H9 (cell line): ENCODE measurements around the gene PCCA. TPM values are rescaled to one million over a fixed set of nuclear protein-coding genes. Genes with fewer than 3 reads are reported as not detected.

Experiments used
- DNase-seq: peaks from one replicate; pipeline ENCODE4 v3.0.0-alpha.2; 2017
- H2AFZ ChIP-seq: one replicate; pipeline ENCODE4 v1.6.1; 2013; ENCODE audit warnings: mild to moderate bottlenecking, low read length, control low read depth, moderate library complexity
- H2AK5ac ChIP-seq: 2 replicates; pipeline ENCODE4 v1.6.1; 2013; ENCODE audit warnings: low read length, control low read depth, mixed read lengths; ENCODE audit not compliant: insufficient read length
- H2BK120ac ChIP-seq: one replicate; pipeline ENCODE4 v1.6.1; 2013; ENCODE audit warnings: low read depth, mild to moderate bottlenecking, low read length, control low read depth, inconsistent platforms; ENCODE audit not compliant: poor library complexity, severe bottlenecking
- H2BK12ac ChIP-seq: 2 replicates; pipeline ENCODE4 v1.6.1; 2013; ENCODE audit warnings: low read length, control low read depth, mixed read lengths, low read depth; ENCODE audit not compliant: insufficient read length
- H2BK15ac ChIP-seq: 2 replicates; pipeline ENCODE4 v1.6.1; 2013; ENCODE audit warnings: low read depth, low read length, control low read depth
- H2BK20ac ChIP-seq: one replicate; pipeline ENCODE4 v1.6.1; 2013; ENCODE audit warnings: low read depth, mild to moderate bottlenecking, low read length, control low read depth, inconsistent platforms; ENCODE audit not compliant: poor library complexity, severe bottlenecking
- H2BK5ac ChIP-seq: 2 replicates; pipeline ENCODE4 v1.6.1; 2013; ENCODE audit warnings: low read length, control low read depth, mixed read lengths; ENCODE audit not compliant: insufficient read length
- H3K14ac ChIP-seq: 2 replicates; pipeline ENCODE4 v1.6.1; 2013; ENCODE audit warnings: low read length, control low read depth; ENCODE audit not compliant: insufficient read depth
- H3K18ac ChIP-seq: 2 replicates; pipeline ENCODE4 v1.6.1; 2013; ENCODE audit warnings: low read depth, mild to moderate bottlenecking, mixed read lengths, low read length, control low read depth; ENCODE audit not compliant: insufficient read length
- H3K23ac ChIP-seq: 2 replicates; pipeline ENCODE4 v1.6.1; 2013; ENCODE audit warnings: low read length, control low read depth, mixed read lengths, low read depth; ENCODE audit not compliant: insufficient read length
- H3K23me2 ChIP-seq: 2 replicates; pipeline ENCODE4 v1.6.1; 2013; ENCODE audit warnings: low read depth, mild to moderate bottlenecking, mixed read lengths, low read length, control low read depth; ENCODE audit not compliant: insufficient read length, poor library complexity, severe bottlenecking
- H3K27ac ChIP-seq: 2 replicates; pipeline ENCODE4 v1.5.1; 2013; ENCODE audit warnings: low read length, control low read depth, mixed read lengths, low read depth; ENCODE audit not compliant: insufficient read length
- H3K27me3 ChIP-seq: 2 replicates; pipeline ENCODE4 v1.6.1; 2013; ENCODE audit warnings: low read length, control low read depth, inconsistent platforms; ENCODE audit not compliant: insufficient read depth
- H3K4ac ChIP-seq: 2 replicates; pipeline ENCODE4 v1.6.1; 2013; ENCODE audit warnings: low read depth, mild to moderate bottlenecking, control low read depth, inconsistent platforms, low read length, moderate library complexity
- H3K4me1 ChIP-seq: 2 replicates; pipeline ENCODE4 v1.6.1; 2013; ENCODE audit warnings: low read length, control low read depth, inconsistent platforms; ENCODE audit not compliant: insufficient read depth
- H3K4me2 ChIP-seq: 2 replicates; pipeline ENCODE4 v1.6.1; 2013; ENCODE audit warnings: low read length, control low read depth, mixed read lengths; ENCODE audit not compliant: insufficient read length, insufficient read depth
- H3K56ac ChIP-seq: 2 replicates; pipeline ENCODE4 v1.6.1; 2013; ENCODE audit warnings: low read depth, mild to moderate bottlenecking, mixed read lengths, low read length, control low read depth; ENCODE audit not compliant: insufficient read length
- H3K79me1 ChIP-seq: 2 replicates; pipeline ENCODE4 v1.6.1; 2013; ENCODE audit warnings: low read depth, mild to moderate bottlenecking, moderate library complexity, low read length, control low read depth, inconsistent platforms; ENCODE audit not compliant: insufficient read depth, poor library complexity, severe bottlenecking
- H3K79me2 ChIP-seq: 2 replicates; pipeline ENCODE4 v1.6.1; 2013; ENCODE audit warnings: low read length, control low read depth, inconsistent platforms; ENCODE audit not compliant: insufficient read depth
- H3K9ac ChIP-seq: 2 replicates; pipeline ENCODE4 v1.6.1; 2013; ENCODE audit warnings: low read length, control low read depth, mixed read lengths; ENCODE audit not compliant: insufficient read length; ENCODE audit errors: extremely low read depth
- H3K9me3 ChIP-seq: one replicate; pipeline ENCODE4 v1.6.1; 2013; ENCODE audit warnings: low read depth, low read length, inconsistent platforms; ENCODE audit not compliant: control insufficient read depth
- H3T11ph ChIP-seq: one replicate; pipeline ENCODE4 v1.6.1; 2013; ENCODE audit warnings: mild to moderate bottlenecking, low read length, control low read depth, inconsistent platforms
- H4K20me1 ChIP-seq: one replicate; pipeline ENCODE4 v1.6.1; 2013; ENCODE audit not compliant: control insufficient read depth, insufficient read length, insufficient read depth
- H4K5ac ChIP-seq: 2 replicates; pipeline ENCODE4 v1.6.1; 2013; ENCODE audit warnings: low read depth, mild to moderate bottlenecking, mixed read lengths, low read length, control low read depth; ENCODE audit not compliant: insufficient read length
- H4K8ac ChIP-seq: replicated peaks from 2 replicates; pipeline ENCODE4 v1.6.1; 2013; ENCODE audit warnings: low read length, control low read depth, mixed read lengths, low read depth; ENCODE audit not compliant: insufficient read length
- H4K91ac ChIP-seq: 2 replicates; pipeline ENCODE4 v1.6.1; 2013; ENCODE audit warnings: low read depth, mild to moderate bottlenecking, moderate library complexity, mixed read lengths, low read length, control low read depth; ENCODE audit not compliant: insufficient read length
- H3K27ac Mint-ChIP-seq, 3 experiments: 2 replicates in 2 of 3; 3 replicates in 1 of 3; pipeline ENCODE4 v1.8.0; 2020 to 2021; ENCODE audit warnings: mixed read lengths in 3 of 3, mild to moderate bottlenecking in 1 of 3, moderate library complexity in 1 of 3
- H3K27me3 Mint-ChIP-seq: 2 replicates; pipeline ENCODE4 v1.8.0; 2021; ENCODE audit warnings: low read depth, mild to moderate bottlenecking, moderate library complexity, mixed read lengths
- H3K36me3 Mint-ChIP-seq, 3 experiments: 2 replicates in 2 of 3; 3 replicates in 1 of 3; pipeline ENCODE4 v1.8.0; 2020 to 2021; ENCODE audit warnings: low read depth in 3 of 3, mixed read lengths in 3 of 3; ENCODE audit not compliant: insufficient read depth in 1 of 3
- H3K4me1 Mint-ChIP-seq, 2 experiments: 2 replicates each; pipeline ENCODE4 v1.8.0; 2020; ENCODE audit warnings: mixed read lengths in 2 of 2
- H3K4me3 Mint-ChIP-seq, 2 experiments: 2 replicates in 1 of 2; 3 replicates in 1 of 2; pipeline ENCODE4 v1.8.0; 2020 to 2021; ENCODE audit warnings: mild to moderate bottlenecking in 2 of 2, mixed read lengths in 2 of 2, moderate library complexity in 1 of 2
- H3K9me3 Mint-ChIP-seq, 2 experiments: 2 replicates in 1 of 2; 3 replicates in 1 of 2; pipeline ENCODE4 v1.8.0; 2020; ENCODE audit warnings: mild to moderate bottlenecking in 2 of 2, mixed read lengths in 2 of 2, moderate library complexity in 1 of 2
- CTCF ChIP-seq: fragments of 200-600 bp; sonication (generic); conservative IDR thresholded peaks from 3 replicates; pipeline ENCODE4 v1.8.0; 2021; ENCODE audit warnings: antibody characterized with exemption, mild to moderate bottlenecking
- WGBS: extraction: QIAGEN DNeasy Blood & Tissue Kit; methylation state at CpG from one replicate; pipeline ENCODE4 v1.1.7; 2013; ENCODE audit warnings: missing lambda C conversion rate, low lambda C conversion rate, mixed read lengths; ENCODE audit not compliant: insufficient read length; ENCODE audit errors: extremely low coverage; 5-methylcytosine and 5-hydroxymethylcytosine counted together
- total RNA-seq: library from RNA; stranded (reverse); gene quantifications from 2 replicates; pipeline ENCODE4 v1.2.1, GENCODE V29; 2021

Gene PCCA
- total RNA-seq, 1 experiment from 2014 or later = 56.5 TPM

- Histone ChIP-seq H3K27ac (peak overlapping the region; percentile 59), H4K91ac (no peak overlapping the region), H2AK5ac (no peak overlapping the region), H3K79me1 (no peaks in the 10 kb centered on the region), H3K9me3 (no peaks in the 10 kb centered on the region), H3K4ac (no peak overlapping the region), H3K23me2 (no peaks in the 10 kb centered on the region), H3K79me2 (no peaks in the 10 kb centered on the region), H2BK5ac (no peak overlapping the region), H2BK15ac (no peak overlapping the region), H2BK120ac (no peak overlapping the region), H4K8ac (no peak overlapping the region), H3K4me1 (peaks cover 24% of the 10 kb centered on the region), H4K20me1 (no peaks in the 10 kb centered on the region), H2BK20ac (no peak overlapping the region), H2BK12ac (no peak overlapping the region), H4K5ac (no peak overlapping the region), H3K14ac (no peak overlapping the region), H3K27me3 (no peaks in the 10 kb centered on the region), H3T11ph (no peak overlapping the region), H2AFZ (no peak overlapping the region), H3K23ac (no peak overlapping the region), H3K4me2 (peak overlapping the region; percentile 46), H3K18ac (no peak overlapping the region), H3K56ac (no peak overlapping the region), H3K9ac (no peak overlapping the region)
- TF ChIP-seq CTCF = no peak
- no peaks in the 10 kb centered on the region for H3K27me3 Mint-ChIP-seq
- peak; percentile 82 for DNase-seq
- peak overlapping the region; percentile 91 to 98 (median 93) for H3K27ac Mint-ChIP-seq
- H3K4me3 Mint-ChIP-seq = peak overlapping the region; percentile 6 to 25; a peak in 4 of 5 replicates
- H3K36me3 Mint-ChIP-seq = 0 out of 7 replicates have a peak, but pooled peaks cover 0 to 2% (median under 1%) of the 10 kb centered on the region in 3 experiments
- H3K4me1 Mint-ChIP-seq = peaks cover 81 to 82% of the 10 kb centered on the region in 2 experiments
- H3K9me3 Mint-ChIP-seq = no peaks in the 10 kb centered on the region
- WGBS = no CpG with 5 or more reads among the region's 11 CpGs
These were observed 421.5 kb downstream of the PCCA start for GRCh38 chr13:100510208-100510957.
